Effector memory CD8-positive, alpha-beta T cell (primary cell): Measurements from ENCODE around the gene CC2D2A.

Experiments used
- ATAC-seq: fragments of 150-1000 bp; cut with Tn5 transposase; replicated peaks from 2 replicates; pipeline ENCODE4 v1.10.0; 2021; ENCODE audit warnings: mild to moderate bottlenecking, moderate library complexity
- DNase-seq, 3 experiments: peaks; one replicate each; pipeline ENCODE4 v3.0.0; 2021
- H3K27ac Mint-ChIP-seq, 2 donors: one replicate each; pipeline ENCODE4 v1.8.0; 2022; ENCODE audit warnings: mild to moderate bottlenecking in 2 of 2, mixed read lengths in 2 of 2, moderate library complexity in 2 of 2
- H3K27me3 Mint-ChIP-seq, 2 donors: one replicate each; pipeline ENCODE4 v1.8.0; 2022; ENCODE audit warnings: mixed read lengths in 2 of 2
- H3K36me3 Mint-ChIP-seq: one replicate; pipeline ENCODE4 v1.8.0; 2022; ENCODE audit warnings: mild to moderate bottlenecking, moderate library complexity, mixed read lengths; ENCODE audit not compliant: insufficient read depth
- H3K4me1 Mint-ChIP-seq, 2 donors: one replicate each; pipeline ENCODE4 v1.8.0; 2022; ENCODE audit warnings: low read depth in 2 of 2, mixed read lengths in 2 of 2
- H3K4me3 Mint-ChIP-seq, 2 donors: one replicate each; pipeline ENCODE4 v1.8.0; 2022; ENCODE audit warnings: mild to moderate bottlenecking in 2 of 2, mixed read lengths in 2 of 2, moderate library complexity in 2 of 2
- H3K9me3 Mint-ChIP-seq, 2 donors: one replicate each; pipeline ENCODE4 v1.8.0; 2022; ENCODE audit warnings: mixed read lengths in 2 of 2

The CC2D2A gene

GRCh38 chr4:15563871-15564270 is 94.2 kb downstream of the CC2D2A start:
- peaks cover 0 to 2% of the 10 kb centered on the region in 2 donors for H3K4me1 Mint-ChIP-seq
- no peaks in the 10 kb centered on the region for H3K9me3 Mint-ChIP-seq
- peaks cover 3% of the 10 kb centered on the region for H3K36me3 Mint-ChIP-seq
- ATAC-seq (no peak), DNase-seq (no peak)
- no peak overlapping the region for H3K27ac Mint-ChIP-seq
- no peak overlapping the region for H3K4me3 Mint-ChIP-seq
- no peaks in the 10 kb centered on the region for H3K27me3 Mint-ChIP-seq

- H3K4me3 Mint-ChIP-seq = no peak overlapping the region
- no peaks in the 10 kb centered on the region for H3K27me3 Mint-ChIP-seq
- H3K9me3 Mint-ChIP-seq = no peaks in the 10 kb centered on the region
- peaks cover 3% of the 10 kb centered on the region for H3K36me3 Mint-ChIP-seq
- ATAC-seq (no peak), DNase-seq (no peak)
- H3K4me1 Mint-ChIP-seq = peaks cover 0 to 2% of the 10 kb centered on the region in 2 donors
- H3K27ac Mint-ChIP-seq = no peak overlapping the region
These were observed 99.1 kb downstream of the CC2D2A start for GRCh38 chr4:15568821-15569220.

DNA sequence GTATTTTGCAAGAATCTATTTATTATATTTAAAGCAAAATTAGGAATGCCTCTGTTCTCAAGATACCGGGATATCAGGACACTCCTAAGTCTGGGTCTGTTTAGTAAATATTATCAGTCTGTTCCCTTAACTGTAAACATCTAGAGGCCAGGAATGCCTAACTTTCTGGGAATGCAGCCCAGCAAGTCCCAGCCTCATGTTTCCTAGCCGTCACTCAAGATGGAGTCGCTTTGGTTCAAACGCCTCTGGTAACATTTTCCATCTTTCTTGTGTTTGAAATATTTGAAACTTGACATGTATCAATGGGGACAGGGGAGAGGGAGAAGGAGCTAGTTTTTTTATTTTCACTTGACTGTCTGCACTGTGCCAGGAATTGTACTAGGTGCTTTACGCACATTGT is 100.1 kb downstream of the CC2D2A start:
- Mint-ChIP-seq H3K36me3 (peaks cover 3% of the 10 kb centered on the region), H3K27me3 (no peaks in the 10 kb centered on the region), H3K4me3 (no peak overlapping the region), H3K4me1 (peaks cover 0 to 2% of the 10 kb centered on the region in 2 donors), H3K9me3 (no peaks in the 10 kb centered on the region), H3K27ac (no peak overlapping the region)
- ATAC-seq = no peak
- no peak for DNase-seq

GRCh38 chr4:15575966-15576365 is 106.3 kb downstream of the CC2D2A start:
- no peaks in the 10 kb centered on the region for H3K4me1 Mint-ChIP-seq
- no peak overlapping the region for H3K4me3 Mint-ChIP-seq
- ATAC-seq (no peak), DNase-seq (no peak)
- H3K9me3 Mint-ChIP-seq = no peaks in the 10 kb centered on the region
- H3K27ac Mint-ChIP-seq = no peak overlapping the region
- H3K27me3 Mint-ChIP-seq = no peaks in the 10 kb centered on the region
- H3K36me3 Mint-ChIP-seq = peaks cover 3% of the 10 kb centered on the region

GRCh38 chr4:15577508-15577907 is 107.8 kb downstream of the CC2D2A start:
- Mint-ChIP-seq H3K4me3 (no peak overlapping the region), H3K9me3 (no peaks in the 10 kb centered on the region), H3K27me3 (no peaks in the 10 kb centered on the region), H3K27ac (no peak overlapping the region), H3K36me3 (peaks cover 3% of the 10 kb centered on the region), H3K4me1 (no peaks in the 10 kb centered on the region)
- DNase-seq (no peak), ATAC-seq (no peak)

GRCh38 chr4:15584785-15585184 is 115.1 kb downstream of the CC2D2A start:
- Mint-ChIP-seq H3K4me1 (peaks cover 3% of the 10 kb centered on the region in 2 donors), H3K4me3 (no peak overlapping the region)

GRCh38 chr4:15585331-15585730 is 115.6 kb downstream of the CC2D2A start:
- ATAC-seq = no peak
- no peak for DNase-seq
- Mint-ChIP-seq H3K27ac (peak overlapping the region in 1 of 2 donors; percentile 2), H3K36me3 (peaks cover 3% of the 10 kb centered on the region), H3K9me3 (no peaks in the 10 kb centered on the region), H3K27me3 (no peaks in the 10 kb centered on the region), H3K4me3 (no peak overlapping the region), H3K4me1 (peaks cover 3% of the 10 kb centered on the region in 2 donors)

More at GRCh38 chr4:15584785-15585184, 115.1 kb downstream of the CC2D2A start:
- ATAC-seq (no peak), DNase-seq (no peak)
- peak overlapping the region in 1 of 2 donors; percentile 2 for H3K27ac Mint-ChIP-seq
- no peaks in the 10 kb centered on the region for H3K9me3 Mint-ChIP-seq
- peaks cover 3% of the 10 kb centered on the region for H3K36me3 Mint-ChIP-seq
- no peaks in the 10 kb centered on the region for H3K27me3 Mint-ChIP-seq

DNA sequence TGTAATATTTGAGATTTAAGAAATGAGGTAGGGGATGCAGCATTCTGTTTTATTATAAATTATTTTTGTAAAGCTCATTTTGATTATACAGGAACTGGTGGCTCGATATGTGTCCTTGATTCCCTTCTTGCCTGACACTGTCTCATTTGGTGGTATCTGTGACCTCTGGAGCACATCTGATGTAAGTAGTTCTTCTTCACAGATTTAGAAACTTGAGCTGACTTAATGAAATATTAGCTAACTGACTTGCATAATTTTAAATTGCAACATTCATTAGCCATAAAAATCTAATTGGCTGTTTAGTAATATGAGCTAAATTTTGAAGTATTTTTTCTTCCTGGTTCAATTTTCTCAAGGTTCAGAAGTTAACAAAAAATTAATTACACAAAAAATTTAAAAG is 116.4 kb downstream of the CC2D2A start:
- DNase-seq (no peak), ATAC-seq (no peak)
- Mint-ChIP-seq H3K36me3 (peaks cover 3% of the 10 kb centered on the region), H3K4me3 (no peak overlapping the region), H3K9me3 (no peaks in the 10 kb centered on the region), H3K4me1 (peaks cover 3% of the 10 kb centered on the region in 2 donors), H3K27ac (no peak overlapping the region), H3K27me3 (no peaks in the 10 kb centered on the region)

- Mint-ChIP-seq H3K27ac (no peak overlapping the region), H3K27me3 (no peaks in the 10 kb centered on the region), H3K36me3 (peaks cover 3% of the 10 kb centered on the region), H3K9me3 (no peaks in the 10 kb centered on the region), H3K4me1 (peaks cover 3% of the 10 kb centered on the region in 2 donors), H3K4me3 (no peak overlapping the region)
- ATAC-seq = no peak
- DNase-seq = no peak
These were observed 118.0 kb downstream of the CC2D2A start for GRCh38 chr4:15587649-15588048.

DNA sequence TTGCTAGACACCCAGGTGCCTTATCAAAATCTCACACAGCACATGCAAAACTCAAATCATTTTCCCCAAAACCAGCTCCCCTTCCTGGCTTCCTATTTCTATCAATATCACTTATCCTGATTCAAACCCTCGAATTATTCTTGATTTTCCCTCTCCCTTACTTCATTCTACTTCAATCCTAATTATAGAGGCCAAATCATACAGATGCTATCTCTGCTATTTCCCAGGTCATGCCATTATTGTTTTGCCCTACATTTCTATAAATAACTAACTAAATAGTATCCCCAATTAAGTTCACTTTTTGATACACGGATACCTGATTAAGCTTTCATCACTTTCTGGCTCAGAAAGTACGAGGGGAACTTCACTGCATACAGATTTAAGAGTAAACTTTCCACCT is 123.1 kb downstream of the CC2D2A start:
- H3K4me1 Mint-ChIP-seq = no peaks in the 10 kb centered on the region
- no peaks in the 10 kb centered on the region for H3K36me3 Mint-ChIP-seq
- no peak overlapping the region for H3K27ac Mint-ChIP-seq
- H3K9me3 Mint-ChIP-seq = no peaks in the 10 kb centered on the region
- no peaks in the 10 kb centered on the region for H3K27me3 Mint-ChIP-seq
- H3K4me3 Mint-ChIP-seq = no peak overlapping the region
- no peak for DNase-seq
- ATAC-seq = no peak

DNA sequence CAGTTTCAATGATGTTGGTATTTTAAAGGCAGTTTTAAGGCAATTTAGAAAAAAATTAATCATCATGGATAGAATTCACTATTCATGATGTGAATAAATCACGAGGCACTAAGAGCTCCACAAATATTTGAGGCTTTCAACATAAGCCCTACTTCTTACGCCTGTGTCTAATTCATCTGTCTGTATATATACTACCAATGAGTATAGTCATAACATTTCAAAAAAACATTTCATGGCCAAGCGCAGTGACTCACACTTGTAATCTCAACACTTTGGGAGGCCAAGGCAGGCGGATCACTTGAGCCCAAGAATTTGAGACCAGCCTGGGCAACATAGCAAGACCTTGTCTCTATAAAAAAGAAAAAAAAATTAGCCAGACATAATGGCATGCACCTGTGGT is 129.0 kb downstream of the CC2D2A start:
- ATAC-seq (no peak), DNase-seq (no peak)
- Mint-ChIP-seq H3K9me3 (no peaks in the 10 kb centered on the region), H3K4me1 (peaks cover 0 to 3% of the 10 kb centered on the region in 2 donors), H3K27me3 (no peaks in the 10 kb centered on the region), H3K27ac (no peak overlapping the region), H3K36me3 (peaks cover 12% of the 10 kb centered on the region), H3K4me3 (no peak overlapping the region)

GRCh38 chr4:15600176-15600575 is 130.5 kb downstream of the CC2D2A start:
- Mint-ChIP-seq H3K9me3 (no peaks in the 10 kb centered on the region), H3K36me3 (peaks cover 12% of the 10 kb centered on the region), H3K4me3 (no peak overlapping the region), H3K27ac (no peak overlapping the region), H3K4me1 (peaks cover 0 to 3% of the 10 kb centered on the region in 2 donors), H3K27me3 (no peaks in the 10 kb centered on the region)
- ATAC-seq (no peak), DNase-seq (no peak)

GRCh38 chr4:15601862-15602261 is 132.2 kb downstream of the CC2D2A start:
- Mint-ChIP-seq H3K4me1 (peaks cover 0 to 3% of the 10 kb centered on the region in 2 donors), H3K9me3 (no peaks in the 10 kb centered on the region)

GRCh38 chr4:15605537-15605936 is 135.9 kb downstream of the CC2D2A start:
- no peak overlapping the region for H3K4me3 Mint-ChIP-seq
- H3K27me3 Mint-ChIP-seq = no peaks in the 10 kb centered on the region
- no peak overlapping the region for H3K27ac Mint-ChIP-seq
- peaks cover 7 to 14% of the 10 kb centered on the region in 2 donors for H3K4me1 Mint-ChIP-seq
- ATAC-seq = no peak
- peaks cover 16% of the 10 kb centered on the region for H3K36me3 Mint-ChIP-seq
- DNase-seq = no peak
- H3K9me3 Mint-ChIP-seq = no peaks in the 10 kb centered on the region

More at GRCh38 chr4:15601862-15602261, 132.2 kb downstream of the CC2D2A start:
- DNase-seq (no peak), ATAC-seq (no peak)
- H3K27me3 Mint-ChIP-seq = no peaks in the 10 kb centered on the region
- peaks cover 12% of the 10 kb centered on the region for H3K36me3 Mint-ChIP-seq
- H3K27ac Mint-ChIP-seq = no peak overlapping the region
- no peak overlapping the region for H3K4me3 Mint-ChIP-seq

GRCh38 chr4:15610855-15611254 is 141.2 kb downstream of the CC2D2A start:
- DNase-seq (no peak), ATAC-seq (no peak)
- Mint-ChIP-seq H3K4me3 (no peak overlapping the region), H3K9me3 (no peaks in the 10 kb centered on the region), H3K27me3 (no peaks in the 10 kb centered on the region), H3K27ac (no peak overlapping the region), H3K36me3 (peaks cover 12% of the 10 kb centered on the region), H3K4me1 (peaks cover 12 to 25% of the 10 kb centered on the region in 2 donors)
